ENCODE data around the gene N4BP3.

DNA sequence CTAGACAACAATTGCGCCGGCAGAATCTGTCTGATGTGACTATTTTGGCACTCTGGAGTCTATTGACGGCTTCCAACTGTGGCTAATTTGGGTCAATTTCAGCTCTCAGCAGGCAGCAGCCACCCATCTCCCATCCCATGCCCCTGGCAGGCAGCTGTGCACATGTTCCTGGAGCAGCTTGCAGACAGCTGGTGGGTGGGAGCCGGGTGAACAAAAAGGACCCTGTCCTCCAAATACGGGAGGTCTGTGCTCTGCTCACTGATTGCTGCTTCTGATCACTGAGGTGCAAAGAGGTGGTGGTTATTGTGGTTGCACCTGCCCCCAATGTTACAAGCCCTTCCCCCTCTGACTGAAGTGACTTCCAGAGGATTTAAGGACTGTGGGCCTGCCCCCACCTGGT lies 45.0 kb upstream of the N4BP3 start:
- no peak for TF ChIP-seq POLR2A (IDR thresholded peaks at IDR 0.05)
- TF ChIP-seq, protein P1, sequence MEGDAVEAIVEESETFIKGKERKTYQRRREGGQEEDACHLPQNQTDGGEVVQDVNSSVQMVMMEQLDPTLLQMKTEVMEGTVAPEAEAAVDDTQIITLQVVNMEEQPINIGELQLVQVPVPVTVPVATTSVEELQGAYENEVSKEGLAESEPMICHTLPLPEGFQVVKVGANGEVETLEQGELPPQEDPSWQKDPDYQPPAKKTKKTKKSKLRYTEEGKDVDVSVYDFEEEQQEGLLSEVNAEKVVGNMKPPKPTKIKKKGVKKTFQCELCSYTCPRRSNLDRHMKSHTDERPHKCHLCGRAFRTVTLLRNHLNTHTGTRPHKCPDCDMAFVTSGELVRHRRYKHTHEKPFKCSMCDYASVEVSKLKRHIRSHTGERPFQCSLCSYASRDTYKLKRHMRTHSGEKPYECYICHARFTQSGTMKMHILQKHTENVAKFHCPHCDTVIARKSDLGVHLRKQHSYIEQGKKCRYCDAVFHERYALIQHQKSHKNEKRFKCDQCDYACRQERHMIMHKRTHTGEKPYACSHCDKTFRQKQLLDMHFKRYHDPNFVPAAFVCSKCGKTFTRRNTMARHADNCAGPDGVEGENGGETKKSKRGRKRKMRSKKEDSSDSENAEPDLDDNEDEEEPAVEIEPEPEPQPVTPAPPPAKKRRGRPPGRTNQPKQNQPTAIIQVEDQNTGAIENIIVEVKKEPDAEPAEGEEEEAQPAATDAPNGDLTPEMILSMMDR (IDR thresholded peaks at IDR 0.05) = no peak
